Endothelial cell of umbilical vein (primary cell): ENCODE results near the gene TMEM132E. TPM values are rescaled to one million over a fixed set of nuclear protein-coding genes. Genes with fewer than 3 reads are reported as not detected.

Experiments used
- BruUV-seq: library from RNA; stranded (reverse); fragments of 400-500 nt; replicated peaks from 2 replicates; lab custom pipeline; 2021; lab: Mats Ljungman, UMichigan
- CTCF ChIA-PET: fragments of 300-600, 350-600 bp; sonication (Branson Sonifier 250); formaldehyde crosslinking; loops from one replicate; lab custom pipeline; 2021; ENCODE audit warnings: antibody characterized with exemption, inconsistent platforms; lab: Charles Lee
- POLR2A ChIA-PET: fragments of 300-600, 350-600 bp; sonication (Branson Sonifier 250); formaldehyde crosslinking; loops from one replicate; lab custom pipeline; 2021; ENCODE audit warnings: antibody characterized with exemption, inconsistent platforms; lab: Charles Lee
- DNase-seq: peaks from one replicate; pipeline ENCODE4 v3.0.0-alpha.2; 2011; ENCODE audit warnings: low read depth, low spot score
- FAIRE-seq: peaks from 2 replicates; lab custom pipeline; 2011; peaks lifted over from hg19 to GRCh38; lab: Jason Lieb, UNC
- H2AFZ ChIP-seq: 2 replicates; pipeline ENCODE4 v1.6.0; 2012; ENCODE audit warnings: low read depth, low read length, control low read depth, inconsistent platforms
- H3K27ac ChIP-seq: 2 replicates; pipeline ENCODE4 v1.5.1; 2011; ENCODE audit warnings: low read depth, mild to moderate bottlenecking, control low read depth, low read length, moderate library complexity; ENCODE audit not compliant: insufficient read depth
- H3K27me3 ChIP-seq, 2 experiments: 2 replicates each; pipeline versions ENCODE4 v1.6.0 to v1.6.1; 2011; ENCODE audit warnings: low read length in 2 of 2, mixed read lengths in 1 of 2; ENCODE audit not compliant: control insufficient read depth in 2 of 2, insufficient read depth in 2 of 2
- H3K36me3 ChIP-seq, 2 experiments: 2 replicates in 1 of 2; 3 replicates in 1 of 2; pipeline ENCODE4 v1.5.1; 2011; ENCODE audit warnings: low read length in 2 of 2, mild to moderate bottlenecking in 1 of 2, moderate library complexity in 1 of 2; ENCODE audit not compliant: control insufficient read depth in 2 of 2, insufficient read depth in 2 of 2; ENCODE audit errors: extremely low read depth in 1 of 2
- H3K4me1 ChIP-seq: 3 replicates; pipeline ENCODE4 v1.5.1; 2011; ENCODE audit warnings: mild to moderate bottlenecking, low read length; ENCODE audit not compliant: control insufficient read depth, insufficient read depth; ENCODE audit errors: extremely low read depth
- H3K4me2 ChIP-seq: 2 replicates; pipeline ENCODE4 v1.6.1; 2011; ENCODE audit warnings: low read length, control low read depth, mixed read lengths; ENCODE audit not compliant: insufficient read depth
- H3K4me3 ChIP-seq, 3 experiments: fragments of 200-600 bp in 1 of 3; sonication (generic), shearing (Covaris generic) in 1 of 3; replicated peaks in 1 of 3; 2 replicates each; pipeline ENCODE4 v1.5.1; 2011 to 2016; ENCODE audit warnings: control low read depth in 3 of 3, low read length in 3 of 3, mild to moderate bottlenecking in 2 of 3, inconsistent platforms in 1 of 3, low read depth in 1 of 3, moderate library complexity in 1 of 3; ENCODE audit not compliant: insufficient read depth in 1 of 3
- H3K79me2 ChIP-seq: 2 replicates; pipeline ENCODE4 v1.6.0; 2012; ENCODE audit warnings: low read length, inconsistent platforms; ENCODE audit not compliant: control insufficient read depth, insufficient read depth
- H3K9ac ChIP-seq: replicated peaks from 2 replicates; pipeline ENCODE3; 2011; ENCODE audit warnings: low read length, control low read depth; ENCODE audit not compliant: insufficient read depth; ENCODE audit errors: extremely low read depth
- H3K9me1 ChIP-seq: replicated peaks from 3 replicates; pipeline ENCODE4 v1.6.0; 2011; ENCODE audit warnings: mild to moderate bottlenecking, low read length; ENCODE audit not compliant: control insufficient read depth, insufficient read depth; ENCODE audit errors: extremely low read depth
- H3K9me3 ChIP-seq: replicated peaks from 2 replicates; pipeline ENCODE4 v1.5.1; 2012; ENCODE audit warnings: low read length, inconsistent platforms; ENCODE audit not compliant: control insufficient read depth, insufficient read depth
- H4K20me1 ChIP-seq: replicated peaks from 2 replicates; pipeline ENCODE3; 2011; ENCODE audit warnings: mild to moderate bottlenecking, low read length; ENCODE audit not compliant: control insufficient read depth, insufficient read depth; ENCODE audit errors: extremely low read depth
- CTCF ChIP-seq, 2 donors: IDR thresholded peaks; 1 replicate in 1 of 2; 2 replicates in 1 of 2; pipeline ENCODE4 v1.5.1; 2011; ENCODE audit warnings: low read length in 2 of 2, mild to moderate bottlenecking in 2 of 2, moderate library complexity in 2 of 2, control low read depth in 1 of 2, inconsistent platforms in 1 of 2, low read depth in 1 of 2; ENCODE audit not compliant: insufficient read depth in 1 of 2; ENCODE audit errors: extremely low read depth in 1 of 2
- EZH2 ChIP-seq: IDR thresholded peaks from 2 replicates; pipeline ENCODE4 v1.6.1; 2012; ENCODE audit warnings: borderline replicate concordance, low read depth, mild to moderate bottlenecking, moderate library complexity, low read length, inconsistent platforms; ENCODE audit not compliant: severe bottlenecking
- FOS ChIP-seq: IDR thresholded peaks from 2 replicates; pipeline ENCODE4 v1.6.1; 2011; ENCODE audit warnings: mild to moderate bottlenecking, low read length, moderate library complexity, borderline replicate concordance; ENCODE audit not compliant: insufficient read depth
- GATA2 ChIP-seq: IDR thresholded peaks from 2 replicates; pipeline ENCODE4 v1.7.0; 2011; ENCODE audit warnings: low read depth, mild to moderate bottlenecking, moderate library complexity, mixed read lengths, low read length; ENCODE audit not compliant: insufficient read length, insufficient read depth
- JUN ChIP-seq: IDR thresholded peaks from 2 replicates; pipeline ENCODE4 v1.6.1; 2011; ENCODE audit warnings: borderline replicate concordance, low read depth; ENCODE audit not compliant: insufficient read length, insufficient read depth
- MAX ChIP-seq: IDR thresholded peaks from 2 replicates; pipeline ENCODE4 v1.6.1; 2011; ENCODE audit not compliant: insufficient read depth, insufficient read length
- MYC ChIP-seq: IDR thresholded peaks from one replicate; pipeline ENCODE4 v1.6.1; 2011; ENCODE audit warnings: mild to moderate bottlenecking, low read depth, low read length
- POLR2A ChIP-seq: IDR thresholded peaks from 2 replicates; pipeline ENCODE4 v1.6.1; 2012; ENCODE audit warnings: low read depth, mild to moderate bottlenecking, control low read depth, low read length
- POLR2AphosphoS5 ChIP-seq: IDR thresholded peaks from 2 replicates; pipeline ENCODE4 v1.6.1; 2012; ENCODE audit warnings: low read depth, mild to moderate bottlenecking, control low read depth, low read length, moderate library complexity; ENCODE audit not compliant: insufficient read depth
- dilution Hi-C: fragments of 300-500 bp; cut with MboI; formaldehyde crosslinking; loops from one replicate; pipeline ENCODE4 v1.15.0; 2019; ENCODE audit warnings: low sequenced_read_pairs; ENCODE audit not compliant: extremely low pct_ligation_motif_present
- intact Hi-C: fragments of 100-400 bp; cut with micrococcal nuclease; formaldehyde crosslinking; loops from one replicate; pipeline ENCODE4 v1.10.0; 2022
- polyA plus RNA-seq, 4 experiments: library from polyadenylated mRNA; depleted of rRNA in 3 of 4; stranded (reverse) in 3 of 4; unstranded in 1 of 4; fragments of >200 nt; gene quantifications; 2 replicates each; pipeline versions ENCODE4 v1.2.1 to v1.2.3, GENCODE V29; 2011 to 2012; ENCODE audit warnings: missing spikeins in 1 of 4
- total RNA-seq: library from RNA; stranded (reverse); gene quantifications from 2 replicates; pipeline ENCODE4 v1.2.3, GENCODE V29; 2021

Gene TMEM132E
- total and polyA plus RNA-seq, 2 donors (not counting 3 experiments of a cell fraction or from before 2014, with no cell fraction given) = not detected

- CTCF ChIA-PET = no interaction called here
- FAIRE-seq (no peak), DNase-seq (no peak)
- dilution Hi-C loops = no loop called here
- Histone ChIP-seq H3K79me2 (no peaks in the 10 kb centered on the region), H3K9me1 (no peaks in the 10 kb centered on the region), H3K36me3 (no peaks in the 10 kb centered on the region), H2AFZ (no peak overlapping the region), H3K27ac (no peak overlapping the region), H3K27me3 (no peaks in the 10 kb centered on the region), H4K20me1 (no peaks in the 10 kb centered on the region), H3K4me2 (no peak overlapping the region), H3K4me3 (no peak overlapping the region), H3K9ac (no peak overlapping the region), H3K9me3 (no peaks in the 10 kb centered on the region), H3K4me1 (no peaks in the 10 kb centered on the region)
- intact Hi-C loops = no loop called here
- POLR2A ChIA-PET = no interaction called here
- BruUV-seq = no TSS peak
- no peak for TF ChIP-seq JUN
These were observed 66.2 kb downstream of the TMEM132E start for GRCh38 chr17:34645594-34645993.

- intact Hi-C loops = loop anchor here (2.0 kb wide), 1 partner anchor 27 kb away; no protein-coding TSS in a partner anchor
- DNase-seq (no peak), FAIRE-seq (no peak)
- Histone ChIP-seq H4K20me1 (no peaks in the 10 kb centered on the region), H3K9me1 (no peaks in the 10 kb centered on the region), H3K9me3 (no peaks in the 10 kb centered on the region), H3K9ac (no peak overlapping the region), H3K4me2 (no peak overlapping the region), H3K27me3 (no peaks in the 10 kb centered on the region), H3K79me2 (no peaks in the 10 kb centered on the region), H3K4me1 (no peaks in the 10 kb centered on the region), H3K27ac (no peak overlapping the region), H3K36me3 (no peaks in the 10 kb centered on the region), H3K4me3 (no peak overlapping the region), H2AFZ (no peak overlapping the region)
- no TSS peak for BruUV-seq
- CTCF ChIA-PET = interaction anchor here (1.3 to 1.9 kb wide), 4 partner anchors 9 to 227 kb away, joined by 4 to 10 read pairs (median 6); no protein-coding TSS in a partner anchor
- no peak for TF ChIP-seq MAX
- no peak for TF ChIP-seq POLR2A
- no peak for TF ChIP-seq POLR2AphosphoS5
- no peak for TF ChIP-seq GATA2
- TF ChIP-seq JUN = no peak
- no peak for TF ChIP-seq EZH2
- no peak for TF ChIP-seq MYC
- no peak for TF ChIP-seq CTCF (IDR thresholded peaks at IDR 0.05; ENCODE audit: extremely low read depth in 1 of 2, insufficient read depth in 1 of 2, low read depth in 1 of 2, low read length in 2 of 2)
- no peak for TF ChIP-seq FOS
- dilution Hi-C loops = no loop called here
- POLR2A ChIA-PET = no interaction called here
These were observed 68.1 kb downstream of the TMEM132E start for GRCh38 chr17:34647511-34647910.
